H1 (cell line): ENCODE results near the gene TMEM59L.

ENCODE experiments used
- CTCF ChIP-seq, 3 experiments: IDR thresholded peaks; 1 replicate in 2 of 3; 2 replicates in 1 of 3; pipeline versions ENCODE4 v1.5.1 to v1.6.1; 2011; ENCODE audit warnings: low read length in 3 of 3, mild to moderate bottlenecking in 3 of 3, inconsistent platforms in 2 of 3, low read depth in 1 of 3, moderate library complexity in 1 of 3; ENCODE audit not compliant: insufficient read depth in 1 of 3; ENCODE audit errors: control extremely low read depth in 1 of 3
- EP300 ChIP-seq, 2 experiments: IDR thresholded peaks; 1 replicate in 1 of 2; 2 replicates in 1 of 2; pipeline ENCODE4 v1.6.1; 2011 to 2012; ENCODE audit warnings: low read depth in 2 of 2, low read length in 2 of 2, mild to moderate bottlenecking in 2 of 2, borderline replicate concordance in 1 of 2, inconsistent platforms in 1 of 2, moderate library complexity in 1 of 2
- GABPA ChIP-seq: IDR thresholded peaks from 2 replicates; pipeline ENCODE4 v1.6.1; 2011; ENCODE audit warnings: mild to moderate bottlenecking, low read length, moderate library complexity, borderline replicate concordance; ENCODE audit not compliant: insufficient read depth
- HDAC6 ChIP-seq: IDR thresholded peaks from one replicate; pipeline ENCODE4 v1.7.1; 2012; ENCODE audit warnings: low read depth, mild to moderate bottlenecking, inconsistent platforms, low read length, moderate library complexity
- KDM5A ChIP-seq: fragments of 200-600 bp; IDR thresholded peaks from 2 replicates; pipeline ENCODE4 v1.7.1; 2012; ENCODE audit warnings: mild to moderate bottlenecking, low read length, inconsistent platforms, mixed read lengths
- POLR2AphosphoS5 ChIP-seq: IDR thresholded peaks from 2 replicates; pipeline ENCODE4 v1.6.1; 2011; ENCODE audit warnings: low read depth, low read length
- SP1 ChIP-seq: IDR thresholded peaks from 2 replicates; pipeline ENCODE4 v1.6.1; 2011; ENCODE audit warnings: low read depth, low read length

- no peak for TF ChIP-seq POLR2AphosphoS5
- no peak for TF ChIP-seq SP1
- no peak for TF ChIP-seq CTCF (IDR thresholded peaks at IDR 0.05; ENCODE audit: control extremely low read depth in 1 of 3, insufficient read depth in 1 of 3, low read depth in 1 of 3, low read length in 3 of 3)
- TF ChIP-seq KDM5A: no peak
- TF ChIP-seq EP300 (IDR thresholded peaks at IDR 0.05; ENCODE audit: borderline replicate concordance in 1 of 2, low read depth in 2 of 2, low read length in 2 of 2): no peak
- TF ChIP-seq HDAC6: no peak
- no peak for TF ChIP-seq GABPA
Observed at GRCh38 chr19:18612051-18612771, 459 bp upstream of the TMEM59L start.
